Stimulated activated naive CD8-positive, alpha-beta T cell treated with anti-CD3 and anti-CD28 coated beads, Interleukin-15, amount 100 ng/mL, for 72 hours (primary cell): ENCODE results near the gene ADRA2B.
"Not testable (repeated sequence)": the region's sequence is repeated elsewhere in the genome, so short reads cannot be mapped to it uniquely, and the experiment has no call there.

Experiments
- ATAC-seq: fragments of 150-1000 bp; cut with Tn5 transposase; 2 replicates; pipeline ENCODE4 v1.10.0; 2021; ENCODE audit warnings: mild to moderate bottlenecking, moderate library complexity
- DNase-seq, 2 donors: peaks; one replicate each; pipeline ENCODE4 v3.0.0; 2021 to 2022
- H3K27ac Mint-ChIP-seq, 2 donors: one replicate each; pipeline ENCODE4 v1.8.0; 2022; ENCODE audit warnings: mild to moderate bottlenecking in 2 of 2, mixed read lengths in 2 of 2, moderate library complexity in 2 of 2
- H3K27me3 Mint-ChIP-seq: one replicate; pipeline ENCODE4 v1.8.0; 2022; ENCODE audit warnings: mixed read lengths
- H3K4me1 Mint-ChIP-seq: one replicate; pipeline ENCODE4 v1.8.0; 2022; ENCODE audit warnings: mild to moderate bottlenecking, mixed read lengths
- H3K4me3 Mint-ChIP-seq, 2 donors: one replicate each; pipeline ENCODE4 v1.8.0; 2022; ENCODE audit warnings: mild to moderate bottlenecking in 2 of 2, mixed read lengths in 2 of 2, moderate library complexity in 1 of 2
- H3K9me3 Mint-ChIP-seq, 2 donors: one replicate each; pipeline ENCODE4 v1.8.0; 2022; ENCODE audit warnings: mixed read lengths in 2 of 2

The ADRA2B gene

GRCh38 chr2:96116424-96116878 is at the start of gene ADRA2B:
ADRA2B (minus strand) TSS chr2:96116571; CDS start chr2:96116149, 422 bp downstream.
- peaks cover 56% of the 10 kb centered on the region for H3K27me3 Mint-ChIP-seq
- H3K4me1 Mint-ChIP-seq, result peaks cover 44% of the 10 kb centered on the region
- DNase-seq (peak in 1 of 2 donors; percentile 66), ATAC-seq (peak; percentile 68)
- H3K4me3 Mint-ChIP-seq, result peak within 1 kb of the TSS; percentile 82 to 90
- H3K27ac Mint-ChIP-seq, result peak within 1 kb of the TSS in 1 of 2 donors; percentile 27
- no peaks in the 10 kb centered on the region for H3K9me3 Mint-ChIP-seq

- Mint-ChIP-seq H3K9me3 (peaks cover 7 to 9% of the 10 kb centered on the region in 2 donors), H3K27ac (peak overlapping the region; percentile 98 to 100), H3K4me1 (peaks cover 86% of the 10 kb centered on the region), H3K4me3 (peak overlapping the region; percentile 90 to 91), H3K27me3 (no peaks in the 10 kb centered on the region)
- peak; percentile 88 for ATAC-seq
- peak; percentile 85 to 91 for DNase-seq
These were observed 48.3 kb upstream of the ADRA2B start for GRCh38 chr2:96164459-96165184.

- no peaks in the 10 kb centered on the region for H3K27me3 Mint-ChIP-seq
- peaks cover 87% of the 10 kb centered on the region for H3K4me1 Mint-ChIP-seq
- peak overlapping the region; percentile 90 to 91 for H3K4me3 Mint-ChIP-seq
- peak; percentile 76 for ATAC-seq
- peak overlapping the region; percentile 98 to 100 for H3K27ac Mint-ChIP-seq
- DNase-seq, result peak; percentile 87 to 95
- peaks cover 7 to 9% of the 10 kb centered on the region in 2 donors for H3K9me3 Mint-ChIP-seq
These were observed 47.5 kb upstream of the ADRA2B start for GRCh38 chr2:96163768-96164429.

- H3K9me3 Mint-ChIP-seq, result peaks cover 7 to 9% of the 10 kb centered on the region in 2 donors
- peak overlapping the region; percentile 90 to 91 for H3K4me3 Mint-ChIP-seq
- peak; percentile 2 for ATAC-seq
- peak overlapping the region; percentile 98 to 100 for H3K27ac Mint-ChIP-seq
- H3K27me3 Mint-ChIP-seq, result no peaks in the 10 kb centered on the region
- no peak for DNase-seq
- H3K4me1 Mint-ChIP-seq, result peaks cover 88% of the 10 kb centered on the region
These were observed 47.0 kb upstream of the ADRA2B start for GRCh38 chr2:96163415-96163767.

- DNase-seq (peak in 1 of 2 donors; percentile 50), ATAC-seq (no peak)
- Mint-ChIP-seq H3K4me1 (peaks cover 88% of the 10 kb centered on the region), H3K4me3 (peak overlapping the region; percentile 11 to 51), H3K9me3 (peaks cover 7 to 9% of the 10 kb centered on the region in 2 donors), H3K27me3 (no peaks in the 10 kb centered on the region), H3K27ac (peak overlapping the region in 1 of 2 donors; percentile 7)
These were observed 45.5 kb upstream of the ADRA2B start for GRCh38 chr2:96161898-96162297.

DNA sequence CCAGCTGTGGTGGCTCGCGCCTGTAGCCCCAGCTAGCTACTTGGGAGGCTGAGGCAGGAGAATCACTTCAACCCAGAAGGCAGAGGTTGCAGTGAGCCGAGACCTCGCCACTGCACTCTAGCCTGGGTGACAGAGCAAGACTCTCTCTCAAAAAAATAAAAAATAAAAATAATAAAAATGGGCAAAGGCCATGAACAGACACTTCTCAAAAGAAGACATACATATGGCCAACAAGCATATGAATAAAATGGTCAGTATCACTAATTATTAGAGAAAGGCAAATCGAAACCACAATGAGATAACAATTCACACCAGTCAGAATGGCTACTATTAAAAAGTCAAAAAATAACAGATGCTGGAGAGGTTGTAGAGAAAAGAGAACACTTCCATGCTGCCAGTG is 44.0 kb upstream of the ADRA2B start:
- peaks cover 96% of the 10 kb centered on the region for H3K4me1 Mint-ChIP-seq
- H3K27ac Mint-ChIP-seq, H3K27me3 Mint-ChIP-seq, DNase-seq, H3K4me3 Mint-ChIP-seq, H3K9me3 Mint-ChIP-seq, ATAC-seq: not testable (repeated sequence)

- Mint-ChIP-seq H3K27ac (peak overlapping the region; percentile 84 to 90), H3K4me3 (peak overlapping the region; percentile 68 to 78)
- ATAC-seq, result peak; percentile 6
These were observed 42.9 kb upstream of the ADRA2B start for GRCh38 chr2:96159084-96159830.

DNA sequence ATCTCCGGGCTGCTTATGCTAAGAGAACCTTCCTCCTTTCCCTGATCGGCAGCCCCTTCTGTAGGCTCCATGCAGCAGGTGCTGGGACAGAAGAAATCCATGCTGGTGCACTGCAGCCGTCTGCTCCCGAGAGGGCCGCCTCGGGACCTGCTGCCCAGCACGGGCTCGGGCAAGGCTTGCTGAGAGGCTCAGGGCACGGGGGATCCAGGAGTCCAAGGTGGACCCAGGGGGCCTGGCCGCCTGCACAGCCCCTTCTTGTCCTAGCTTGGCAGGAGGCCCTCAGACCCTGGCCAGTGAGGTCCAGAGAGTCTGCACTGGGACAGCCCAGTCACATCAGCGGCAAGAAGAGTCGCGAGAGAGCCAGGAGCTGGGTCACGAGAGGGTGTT is 42.2 kb upstream of the ADRA2B start:
- ATAC-seq, result no peak
- H3K4me3 Mint-ChIP-seq, result peak overlapping the region; percentile 68 to 76
- H3K27me3 Mint-ChIP-seq, result no peaks in the 10 kb centered on the region

More at GRCh38 chr2:96159084-96159830, 42.9 kb upstream of the ADRA2B start:
- H3K27me3 Mint-ChIP-seq, result no peaks in the 10 kb centered on the region
- peak in 1 of 2 donors; percentile 66 for DNase-seq
- H3K9me3 Mint-ChIP-seq, result peaks cover 7 to 9% of the 10 kb centered on the region in 2 donors
- peaks cover 96% of the 10 kb centered on the region for H3K4me1 Mint-ChIP-seq

GRCh38 chr2:96157649-96158553 is 41.5 kb upstream of the ADRA2B start:
- H3K4me3 Mint-ChIP-seq, result peak overlapping the region; percentile 68 to 76
- peak overlapping the region; percentile 95 to 98 for H3K27ac Mint-ChIP-seq
- peaks cover 96% of the 10 kb centered on the region for H3K4me1 Mint-ChIP-seq
- peak; percentile 91 to 96 for DNase-seq
- H3K27me3 Mint-ChIP-seq, result no peaks in the 10 kb centered on the region
- H3K9me3 Mint-ChIP-seq, result peaks cover 7 to 9% of the 10 kb centered on the region in 2 donors
- peak; percentile 81 for ATAC-seq

More for the DNA sequence above, 42.2 kb upstream of the ADRA2B start:
- Mint-ChIP-seq H3K9me3 (peaks cover 7 to 9% of the 10 kb centered on the region in 2 donors), H3K4me1 (peaks cover 96% of the 10 kb centered on the region), H3K27ac (peak overlapping the region; percentile 90 to 98)
- no peak for DNase-seq

GRCh38 chr2:96156926-96157648 is 40.7 kb upstream of the ADRA2B start:
- peak overlapping the region; percentile 68 to 76 for H3K4me3 Mint-ChIP-seq
- H3K27me3 Mint-ChIP-seq, result no peaks in the 10 kb centered on the region
- peaks cover 96% of the 10 kb centered on the region for H3K4me1 Mint-ChIP-seq
- peak in 1 of 2 donors; percentile 40 for DNase-seq
- H3K9me3 Mint-ChIP-seq, result peaks cover 7 to 9% of the 10 kb centered on the region in 2 donors
- peak overlapping the region; percentile 95 to 98 for H3K27ac Mint-ChIP-seq
- peak; percentile 8 for ATAC-seq

- peak overlapping the region; percentile 87 to 98 for H3K27ac Mint-ChIP-seq
- peaks cover 7 to 9% of the 10 kb centered on the region in 2 donors for H3K9me3 Mint-ChIP-seq
- H3K4me3 Mint-ChIP-seq, result peak overlapping the region; percentile 68 to 76
- DNase-seq (peak; percentile 72 to 86), ATAC-seq (peak; percentile 72)
- H3K4me1 Mint-ChIP-seq, result peaks cover 96% of the 10 kb centered on the region
- H3K27me3 Mint-ChIP-seq, result no peaks in the 10 kb centered on the region
These were observed 39.8 kb upstream of the ADRA2B start for GRCh38 chr2:96156011-96156820.

GRCh38 chr2:96154506-96155380 is 38.4 kb upstream of the ADRA2B start:
- peaks cover 100% of the 10 kb centered on the region for H3K4me1 Mint-ChIP-seq
- H3K27me3 Mint-ChIP-seq, result no peaks in the 10 kb centered on the region
- no peak overlapping the region for H3K4me3 Mint-ChIP-seq
- H3K27ac Mint-ChIP-seq, result no peak overlapping the region
- no peak for ATAC-seq
- DNase-seq, result peak; percentile 3 to 9
- H3K9me3 Mint-ChIP-seq, result no peaks in the 10 kb centered on the region
